ENCODE measurements around the gene RHBDD1. TPM values are rescaled to one million over a fixed set of nuclear protein-coding genes. Genes with fewer than 3 reads are reported as not detected.
"Not testable (repeated sequence)": the region's sequence is repeated elsewhere in the genome, so short reads cannot be mapped to it uniquely, and the experiment has no call there.

RHBDD1 gene
- total RNA-seq, 2 experiments from 2014 or later: 43.8 to 47.1 TPM

DNA sequence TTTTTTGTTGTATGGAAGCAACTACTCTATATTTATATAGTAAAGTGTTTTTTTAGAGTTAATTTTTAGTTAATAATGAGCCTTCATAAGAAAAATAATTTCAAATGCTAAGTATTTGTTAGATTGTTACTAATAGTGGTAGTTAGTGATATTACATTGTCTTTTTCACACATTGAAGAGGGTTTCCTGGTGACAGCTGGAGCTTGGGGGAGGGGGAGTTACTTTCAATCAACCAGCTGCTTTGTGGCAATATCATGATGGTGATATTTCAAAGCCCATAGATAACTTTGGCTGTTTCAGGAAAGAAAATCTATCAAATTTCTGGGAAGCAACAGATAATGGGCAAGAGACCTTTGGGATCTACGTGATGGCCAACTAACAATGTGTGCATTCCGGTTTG, 4.1 kb downstream of the RHBDD1 start:
- CTCF ChIA-PET: interaction anchor here (3.4 kb wide), 1 partner anchor 37 kb away, joined by 10 read pairs; no protein-coding TSS in a partner anchor
- TF ChIP-seq, protein P1, sequence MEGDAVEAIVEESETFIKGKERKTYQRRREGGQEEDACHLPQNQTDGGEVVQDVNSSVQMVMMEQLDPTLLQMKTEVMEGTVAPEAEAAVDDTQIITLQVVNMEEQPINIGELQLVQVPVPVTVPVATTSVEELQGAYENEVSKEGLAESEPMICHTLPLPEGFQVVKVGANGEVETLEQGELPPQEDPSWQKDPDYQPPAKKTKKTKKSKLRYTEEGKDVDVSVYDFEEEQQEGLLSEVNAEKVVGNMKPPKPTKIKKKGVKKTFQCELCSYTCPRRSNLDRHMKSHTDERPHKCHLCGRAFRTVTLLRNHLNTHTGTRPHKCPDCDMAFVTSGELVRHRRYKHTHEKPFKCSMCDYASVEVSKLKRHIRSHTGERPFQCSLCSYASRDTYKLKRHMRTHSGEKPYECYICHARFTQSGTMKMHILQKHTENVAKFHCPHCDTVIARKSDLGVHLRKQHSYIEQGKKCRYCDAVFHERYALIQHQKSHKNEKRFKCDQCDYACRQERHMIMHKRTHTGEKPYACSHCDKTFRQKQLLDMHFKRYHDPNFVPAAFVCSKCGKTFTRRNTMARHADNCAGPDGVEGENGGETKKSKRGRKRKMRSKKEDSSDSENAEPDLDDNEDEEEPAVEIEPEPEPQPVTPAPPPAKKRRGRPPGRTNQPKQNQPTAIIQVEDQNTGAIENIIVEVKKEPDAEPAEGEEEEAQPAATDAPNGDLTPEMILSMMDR (IDR thresholded peaks at IDR 0.05): no peak
- ATAC-seq (ENCODE audit: poor library complexity) (no peak), DNase-seq (peak in 3 of 14 experiments; percentile 13 to 28 (median 15))
- H3K4me3 ChIP-seq (ENCODE audit: low read length): no peak overlapping the region
- H3K36me3 Mint-ChIP-seq (ENCODE audit: low read depth): peaks cover 21% of the 10 kb centered on the region
- no peaks in the 10 kb centered on the region for H3K27me3 Mint-ChIP-seq
- POLR2A ChIA-PET: interaction anchor here (0.6 to 0.9 kb wide), 2 partner anchors 41 to 50 kb away, joined by 3 read pairs; partner anchors contain the start of gene IRS1
- intact Hi-C loops (cut with DNase I, micrococcal nuclease): loop anchor here (5.0 to 10.0 kb wide), 3 partner anchors 132 to 635 kb away; partner anchors contain the start of genes MFF (in 2 of the 2) and AGFG1 (in 1 of the 2)
- peaks cover 40% of the 10 kb centered on the region for H3K4me1 ChIP-seq (ENCODE audit: insufficient read depth, low read length)
- H3K4me1 Mint-ChIP-seq (ENCODE audit: low read depth): peaks cover 94% of the 10 kb centered on the region
- no peaks in the 10 kb centered on the region for H3K27me3 ChIP-seq (ENCODE audit: control insufficient read depth in 1 of 2, insufficient read depth in 2 of 2, low read length in 2 of 2)
- H3K36me3 ChIP-seq (ENCODE audit: insufficient read depth, low read length): no peaks in the 10 kb centered on the region
- H3K27ac Mint-ChIP-seq: peak overlapping the region; percentile 100
- no peaks in the 10 kb centered on the region for H3K9me3 Mint-ChIP-seq
- H3K9me3 ChIP-seq (ENCODE audit: control insufficient read depth in 1 of 2, insufficient read depth in 1 of 2, low read length in 2 of 2): no peaks in the 10 kb centered on the region
- peak overlapping the region; percentile 40 for H3K4me3 Mint-ChIP-seq
- peak overlapping the region in 1 of 2 donors; percentile 40 for H3K27ac ChIP-seq (ENCODE audit: low read depth in 1 of 2, low read length in 2 of 2)

DNA sequence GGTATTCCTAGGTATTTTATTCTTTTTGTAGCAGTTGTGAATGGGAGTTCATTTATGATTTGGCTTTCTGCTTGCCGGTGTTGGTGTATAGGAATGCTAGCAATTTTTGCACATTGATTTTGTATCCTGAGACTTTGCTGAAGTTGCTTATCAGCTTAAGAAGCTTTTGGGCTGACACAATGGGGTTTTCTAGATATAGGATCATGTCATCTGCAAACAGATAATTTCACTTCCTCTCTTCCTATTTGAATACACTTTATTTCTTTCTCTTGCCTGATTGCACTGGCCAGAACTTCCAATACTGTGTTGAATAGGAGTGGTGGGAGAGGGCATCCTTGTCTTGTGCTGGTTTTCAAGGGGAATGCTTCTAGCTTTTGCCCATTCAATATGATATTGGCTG, 7.1 kb downstream of the RHBDD1 start:
- H3K36me3 ChIP-seq (ENCODE audit: insufficient read depth, low read length); POLR2A ChIA-PET; DNase-seq; H3K9me3 Mint-ChIP-seq; H3K36me3 Mint-ChIP-seq (ENCODE audit: low read depth); H3K4me3 Mint-ChIP-seq; H3K27ac ChIP-seq (ENCODE audit: low read depth in 1 of 2, low read length in 2 of 2); H3K27me3 ChIP-seq (ENCODE audit: control insufficient read depth in 1 of 2, insufficient read depth in 2 of 2, low read length in 2 of 2); ATAC-seq (ENCODE audit: poor library complexity); H3K9me3 ChIP-seq (ENCODE audit: control insufficient read depth in 1 of 2, insufficient read depth in 1 of 2, low read length in 2 of 2); intact Hi-C loops (cut with DNase I, micrococcal nuclease); H3K27me3 Mint-ChIP-seq; CTCF ChIA-PET; H3K4me3 ChIP-seq (ENCODE audit: low read length): not testable (repeated sequence)
- peaks cover 18% of the 10 kb centered on the region for H3K4me1 ChIP-seq (ENCODE audit: insufficient read depth, low read length)
- Mint-ChIP-seq H3K4me1 (ENCODE audit: low read depth) (peaks cover 77% of the 10 kb centered on the region), H3K27ac (peak overlapping the region; percentile 100)

DNA sequence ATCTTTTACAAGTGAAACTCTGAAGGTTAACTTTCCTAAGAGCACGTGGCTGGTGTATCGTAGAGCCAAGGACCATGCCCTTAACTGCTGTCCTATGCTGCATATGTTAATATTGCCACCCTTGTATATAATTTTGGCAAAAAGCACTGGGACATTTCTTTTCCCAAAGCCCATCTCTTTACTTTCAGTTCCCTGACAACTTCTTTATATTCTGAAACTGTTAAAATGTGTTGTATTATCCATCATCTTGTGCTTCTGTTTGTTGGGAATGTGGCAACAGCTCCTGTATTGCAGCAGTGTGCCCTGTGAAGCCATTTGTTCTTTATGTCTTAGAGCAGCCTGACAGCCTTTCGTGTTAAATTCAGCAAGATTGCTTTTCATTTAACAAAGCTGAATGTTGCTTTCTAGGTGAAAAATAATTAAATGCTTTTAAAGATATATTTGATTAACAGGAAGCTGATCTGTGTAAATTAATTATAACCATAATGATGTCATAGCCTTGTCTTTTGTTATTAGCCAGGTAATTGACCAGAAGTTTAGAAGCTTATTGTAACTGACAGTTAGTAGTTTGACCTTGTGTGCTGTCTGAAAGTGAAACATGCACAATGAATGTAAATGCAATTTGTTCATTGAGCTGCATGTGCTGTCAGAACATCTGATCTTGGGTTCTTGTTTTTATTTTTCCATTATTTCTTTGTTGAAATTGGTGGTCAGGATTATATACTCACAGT, 9.7 kb downstream of the RHBDD1 start:
- Histone ChIP-seq H3K4me3 (ENCODE audit: low read length) (no peak overlapping the region), H3K36me3 (ENCODE audit: insufficient read depth, low read length) (no peaks in the 10 kb centered on the region), H3K9me3 (ENCODE audit: control insufficient read depth in 1 of 2, insufficient read depth in 1 of 2, low read length in 2 of 2) (no peaks in the 10 kb centered on the region), H3K27me3 (ENCODE audit: control insufficient read depth in 1 of 2, insufficient read depth in 2 of 2, low read length in 2 of 2) (no peaks in the 10 kb centered on the region), H3K4me1 (ENCODE audit: insufficient read depth, low read length) (peaks cover 4% of the 10 kb centered on the region), H3K27ac (ENCODE audit: low read depth in 1 of 2, low read length in 2 of 2) (no peak overlapping the region)
- POLR2A ChIA-PET: interaction anchor here (1.0 to 2.3 kb wide), 2 partner anchors 10 to 28 kb away, joined by 3 to 8 read pairs; partner anchors contain the start of gene RHBDD1
- Mint-ChIP-seq H3K4me1 (ENCODE audit: low read depth) (peaks cover 51% of the 10 kb centered on the region), H3K27me3 (no peaks in the 10 kb centered on the region), H3K36me3 (ENCODE audit: low read depth) (peaks cover 7% of the 10 kb centered on the region), H3K9me3 (no peaks in the 10 kb centered on the region), H3K4me3 (no peak overlapping the region), H3K27ac (no peak overlapping the region)
- intact Hi-C loops (cut with DNase I, micrococcal nuclease): no loop called here
- DNase-seq (no peak), ATAC-seq (ENCODE audit: poor library complexity) (no peak)
- CTCF ChIA-PET: no interaction called here
- TF ChIP-seq, protein P1 (IDR thresholded peaks at IDR 0.05): no peak

All from CD4-positive, alpha-beta T cell (primary cell).